Measurements from ENCODE around the gene PIANP.

PIANP gene

GRCh38 chr12:6685814-6686213 lies 14.8 kb downstream of the PIANP start:
- ChIA-PET CTCF (interaction anchor here (1.0 to 3.8 kb wide), 6 partner anchors 12 to 138 kb away, joined by 4 to 33 read pairs (median 5); no protein-coding TSS in a partner anchor), POLR2A (no interaction called here)
- DNase-seq (ENCODE audit: low read depth, low spot score): no peak
- TF ChIP-seq CTCF (IDR thresholded peaks at IDR 0.05; ENCODE audit: insufficient read depth, low read length, missing control alignments): no peak
- H3K4me3 ChIP-seq (ENCODE audit: low read depth, low read length): no peak overlapping the region

- POLR2A ChIA-PET: no interaction called here
- DNase-seq (ENCODE audit: low read depth, low spot score): no peak
Measured at GRCh38 chr12:6684609-6685008, 16.0 kb downstream of the PIANP start.

GRCh38 chr12:6676962-6677361 lies 23.7 kb downstream of the PIANP start:
- no peak overlapping the region for H3K4me3 ChIP-seq (ENCODE audit: low read depth, low read length)
- TF ChIP-seq CTCF (IDR thresholded peaks at IDR 0.05; ENCODE audit: insufficient read depth, low read length, missing control alignments): no peak
- ChIA-PET CTCF (no interaction called here), POLR2A (no interaction called here)
- DNase-seq (ENCODE audit: low read depth, low spot score): no peak

More at GRCh38 chr12:6684609-6685008, 16.0 kb downstream of the PIANP start:
- CTCF ChIA-PET: interaction anchor here (0.8 to 3.8 kb wide), 14 partner anchors 11 to 168 kb away, joined by 3 to 33 read pairs (median 4); partner anchors contain the start of gene USP5
- peak; percentile 17 for TF ChIP-seq CTCF (IDR thresholded peaks at IDR 0.05; ENCODE audit: insufficient read depth, low read length, missing control alignments)
- no peak overlapping the region for H3K4me3 ChIP-seq (ENCODE audit: low read depth, low read length)

GRCh38 chr12:6672143-6672542 lies 28.5 kb downstream of the PIANP start:
- TF ChIP-seq CTCF (IDR thresholded peaks at IDR 0.05; ENCODE audit: insufficient read depth, low read length, missing control alignments): no peak
- no peak overlapping the region for H3K4me3 ChIP-seq (ENCODE audit: low read depth, low read length)
- DNase-seq (ENCODE audit: low read depth, low spot score): no peak
- CTCF ChIA-PET: interaction anchor here (0.8 to 3.7 kb wide), 3 partner anchors 9 to 53 kb away, joined by 3 to 33 read pairs (median 4); no protein-coding TSS in a partner anchor
- POLR2A ChIA-PET: no interaction called here

GRCh38 chr12:6667559-6668210 lies 32.9 kb downstream of the PIANP start:
- peak; percentile 0 for TF ChIP-seq CTCF (IDR thresholded peaks at IDR 0.05; ENCODE audit: insufficient read depth, low read length, missing control alignments)
- no peak for DNase-seq (ENCODE audit: low read depth, low spot score)
- H3K4me3 ChIP-seq (ENCODE audit: low read depth, low read length): no peak overlapping the region
- ChIA-PET POLR2A (interaction anchor here (1.1 kb wide), 1 partner anchor 56 kb away, joined by 3 read pairs; the partner anchor contains the start of gene COPS7A), CTCF (interaction anchor here (1.1 to 2.1 kb wide), 3 partner anchors 16 to 24 kb away, joined by 3 to 9 read pairs (median 4); no protein-coding TSS in a partner anchor)

- DNase-seq (ENCODE audit: low read depth, low spot score): no peak
- ChIA-PET CTCF (interaction anchor here (0.8 to 1.2 kb wide), 3 partner anchors 27 to 87 kb away, joined by 3 to 4 read pairs (median 3); partner anchors contain the start of gene MLF2), POLR2A (no interaction called here)
- no peak overlapping the region for H3K4me3 ChIP-seq (ENCODE audit: low read depth, low read length)
- no peak for TF ChIP-seq CTCF (IDR thresholded peaks at IDR 0.05; ENCODE audit: insufficient read depth, low read length, missing control alignments)
Measured at GRCh38 chr12:6666211-6666610, 34.4 kb downstream of the PIANP start.

Measured in AG04449 (cell line).